Stomach (tissue), 4 donors: Measurements from ENCODE around the gene CA6.

Experiments
- EP300 ChIP-seq: sonication (generic); formaldehyde crosslinking; IDR thresholded peaks from one replicate; pipeline ENCODE4 v1.6.1; 2017; ENCODE audit warnings: antibody characterized with exemption
- POLR2AphosphoS5 ChIP-seq, 3 donors: sonication (generic); formaldehyde crosslinking; IDR thresholded peaks; one replicate each; pipeline ENCODE4 v1.6.1; 2016; ENCODE audit warnings: antibody characterized with exemption in 3 of 3
- TF ChIP-seq, protein P1 (sequence below), 7 experiments: fragments of 450-650 bp in 4 of 7; fragments of 200-600 bp in 3 of 7; sonication (generic) in 3 of 7; IDR thresholded peaks; one replicate each; pipeline ENCODE4 v1.5.1; 2016 to 2019; ENCODE audit warnings: antibody characterized with exemption in 7 of 7, control low read depth in 2 of 7, mild to moderate bottlenecking in 1 of 7

GRCh38 chr1:8915446-8915845 is 30.2 kb upstream of the CA6 start:
- TF ChIP-seq EP300 (no peak), POLR2AphosphoS5 (IDR thresholded peaks at IDR 0.05) (no peak)
- TF ChIP-seq, protein P1, sequence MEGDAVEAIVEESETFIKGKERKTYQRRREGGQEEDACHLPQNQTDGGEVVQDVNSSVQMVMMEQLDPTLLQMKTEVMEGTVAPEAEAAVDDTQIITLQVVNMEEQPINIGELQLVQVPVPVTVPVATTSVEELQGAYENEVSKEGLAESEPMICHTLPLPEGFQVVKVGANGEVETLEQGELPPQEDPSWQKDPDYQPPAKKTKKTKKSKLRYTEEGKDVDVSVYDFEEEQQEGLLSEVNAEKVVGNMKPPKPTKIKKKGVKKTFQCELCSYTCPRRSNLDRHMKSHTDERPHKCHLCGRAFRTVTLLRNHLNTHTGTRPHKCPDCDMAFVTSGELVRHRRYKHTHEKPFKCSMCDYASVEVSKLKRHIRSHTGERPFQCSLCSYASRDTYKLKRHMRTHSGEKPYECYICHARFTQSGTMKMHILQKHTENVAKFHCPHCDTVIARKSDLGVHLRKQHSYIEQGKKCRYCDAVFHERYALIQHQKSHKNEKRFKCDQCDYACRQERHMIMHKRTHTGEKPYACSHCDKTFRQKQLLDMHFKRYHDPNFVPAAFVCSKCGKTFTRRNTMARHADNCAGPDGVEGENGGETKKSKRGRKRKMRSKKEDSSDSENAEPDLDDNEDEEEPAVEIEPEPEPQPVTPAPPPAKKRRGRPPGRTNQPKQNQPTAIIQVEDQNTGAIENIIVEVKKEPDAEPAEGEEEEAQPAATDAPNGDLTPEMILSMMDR (IDR thresholded peaks at IDR 0.05) = no peak
